NCI-H146 treated with DMSO at 0.1 percent for 48 hours (cell line): ENCODE measurements around the gene CD33.
"Not testable (repeated sequence)": the region's sequence is repeated elsewhere in the genome, so short reads cannot be mapped to it uniquely, and the experiment has no call there.

Experiments used
- DNase-seq: peaks from one replicate; lab custom pipeline; 2025; ENCODE audit not compliant: unreplicated experiment; lab: John Stamatoyannopoulos, UW

The CD33 gene

DNA sequence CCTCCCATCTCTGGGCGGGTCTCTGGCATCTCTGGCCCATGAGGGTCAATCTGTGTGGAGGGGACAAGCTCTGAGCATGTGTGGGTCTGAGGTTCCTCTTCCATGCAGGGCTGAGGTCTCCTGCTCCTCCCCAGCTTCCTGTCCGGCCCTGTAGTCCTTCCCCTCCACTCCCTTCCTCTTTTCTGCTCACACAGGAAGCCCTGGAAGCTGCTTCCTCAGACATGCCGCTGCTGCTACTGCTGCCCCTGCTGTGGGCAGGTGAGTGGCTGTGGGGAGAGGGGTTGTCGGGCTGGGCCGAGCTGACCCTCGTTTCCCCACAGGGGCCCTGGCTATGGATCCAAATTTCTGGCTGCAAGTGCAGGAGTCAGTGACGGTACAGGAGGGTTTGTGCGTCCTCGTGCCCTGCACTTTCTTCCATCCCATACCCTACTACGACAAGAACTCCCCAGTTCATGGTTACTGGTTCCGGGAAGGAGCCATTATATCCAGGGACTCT, at the start of gene CD33:
CD33 (plus strand) TSS at position 183 of the 496 bp plus-strand sequence; CDS start at position 222, 39 bp downstream.
- not testable (repeated sequence) for DNase-seq

- DNase-seq: no peak
These were observed 45.6 kb upstream of the CD33 start for GRCh38 chr19:51179256-51179655.

GRCh38 chr19:51181377-51181912, 43.4 kb upstream of the CD33 start:
- no peak for DNase-seq

- no peak for DNase-seq
These were observed 42.9 kb upstream of the CD33 start for GRCh38 chr19:51181913-51182419.

DNA sequence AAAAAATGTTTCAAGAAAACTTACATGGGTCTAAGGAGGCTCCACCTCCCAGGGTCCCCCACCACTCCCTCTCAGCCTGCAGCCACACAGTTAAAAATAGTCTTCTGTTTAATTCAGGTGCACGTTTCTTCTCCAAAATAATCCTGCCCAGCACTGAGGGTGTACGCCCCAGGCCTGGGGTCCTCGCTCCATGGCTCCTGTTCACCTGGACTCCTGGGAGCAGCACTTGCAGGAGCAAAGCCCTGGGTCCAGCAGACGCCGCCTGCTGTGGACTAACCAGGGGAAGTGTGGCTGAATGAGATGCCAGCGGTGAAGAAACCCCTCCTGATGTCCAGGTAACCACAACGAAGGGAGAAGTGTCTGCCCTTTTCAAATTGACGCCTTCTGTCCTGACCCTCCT, 41.3 kb upstream of the CD33 start:
- no peak for DNase-seq

GRCh38 chr19:51185069-51185867, 39.6 kb upstream of the CD33 start:
- DNase-seq: no peak

- DNase-seq: no peak
These were observed 39.0 kb upstream of the CD33 start for GRCh38 chr19:51185868-51186215.

DNA sequence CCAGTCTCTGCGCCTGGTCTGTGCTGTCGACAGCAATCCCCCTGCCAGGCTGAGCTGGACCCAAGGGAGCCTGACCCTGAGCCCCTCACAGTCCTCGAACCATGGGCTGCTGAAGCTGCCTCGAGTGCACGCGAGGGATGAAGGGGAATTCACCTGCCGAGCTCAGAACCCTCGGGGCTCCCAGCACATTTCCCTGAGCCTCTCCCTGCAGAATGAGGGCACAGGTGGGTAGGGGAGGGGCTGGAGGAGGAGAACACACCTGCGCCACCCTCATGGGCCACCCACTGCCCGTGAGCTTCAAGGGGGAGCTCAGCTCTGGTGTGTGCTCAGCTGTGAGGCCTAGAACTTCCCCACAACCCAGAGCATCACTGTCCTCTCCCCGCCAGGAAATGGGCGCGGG, 38.6 kb upstream of the CD33 start:
- DNase-seq: no peak

DNA sequence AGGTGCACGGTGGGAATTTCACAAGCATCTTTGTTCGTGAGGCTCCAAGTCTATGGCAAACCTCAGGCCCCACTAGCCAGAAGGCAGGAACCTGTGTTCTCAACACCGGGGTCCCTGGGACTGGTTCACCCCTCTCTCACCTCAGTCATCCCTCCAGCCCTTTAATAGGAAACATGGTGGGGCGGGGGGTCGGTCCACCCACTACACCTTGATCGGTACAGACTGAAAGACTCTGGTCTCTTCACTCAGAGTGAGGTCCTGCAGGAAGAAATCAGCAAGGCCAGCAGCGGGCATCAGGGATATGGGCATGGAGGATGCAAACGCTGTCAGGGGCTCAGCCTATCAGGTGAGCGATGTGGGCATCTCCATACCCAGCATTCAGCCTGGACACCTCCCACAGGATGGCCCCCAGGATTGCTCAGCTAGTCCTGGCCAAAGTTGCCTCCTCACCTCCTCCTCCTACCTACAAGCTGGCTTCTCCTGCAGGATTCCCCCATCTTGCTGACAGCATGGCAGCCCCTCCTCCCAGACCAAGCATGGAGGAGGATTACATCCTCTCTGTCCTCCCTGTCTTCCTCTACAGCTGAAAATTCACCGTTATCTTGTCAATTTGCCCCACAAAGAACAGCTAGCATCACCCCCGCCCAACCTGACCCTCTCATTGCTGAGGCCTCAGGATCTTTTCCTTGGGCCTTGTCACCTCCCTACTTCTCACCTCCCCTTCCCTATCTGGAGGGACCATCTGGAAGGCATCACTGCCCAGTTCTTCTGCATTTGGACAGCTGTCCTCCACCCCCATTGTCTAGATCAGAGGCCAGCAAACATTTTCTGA, 37.3 kb upstream of the CD33 start:
- no peak for DNase-seq

DNA sequence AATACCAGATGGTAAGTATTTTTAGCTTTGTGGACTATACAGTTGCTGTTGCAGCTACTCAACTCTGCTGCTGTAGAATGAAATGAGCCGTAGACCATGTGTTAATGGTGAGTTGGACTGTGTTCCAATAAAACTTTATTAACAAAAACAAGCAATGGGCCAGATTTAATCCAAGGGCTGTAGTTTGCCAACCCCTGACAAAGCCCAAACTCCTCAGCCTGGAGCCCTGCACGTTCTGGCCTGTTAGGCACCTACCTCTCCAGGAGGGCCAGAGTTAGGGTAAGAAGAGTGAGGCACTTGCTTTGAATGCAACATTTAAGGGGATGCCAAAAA, 36.7 kb upstream of the CD33 start:
- DNase-seq: no peak

GRCh38 chr19:51192689-51193088, 32.2 kb upstream of the CD33 start:
- no peak for DNase-seq

DNA sequence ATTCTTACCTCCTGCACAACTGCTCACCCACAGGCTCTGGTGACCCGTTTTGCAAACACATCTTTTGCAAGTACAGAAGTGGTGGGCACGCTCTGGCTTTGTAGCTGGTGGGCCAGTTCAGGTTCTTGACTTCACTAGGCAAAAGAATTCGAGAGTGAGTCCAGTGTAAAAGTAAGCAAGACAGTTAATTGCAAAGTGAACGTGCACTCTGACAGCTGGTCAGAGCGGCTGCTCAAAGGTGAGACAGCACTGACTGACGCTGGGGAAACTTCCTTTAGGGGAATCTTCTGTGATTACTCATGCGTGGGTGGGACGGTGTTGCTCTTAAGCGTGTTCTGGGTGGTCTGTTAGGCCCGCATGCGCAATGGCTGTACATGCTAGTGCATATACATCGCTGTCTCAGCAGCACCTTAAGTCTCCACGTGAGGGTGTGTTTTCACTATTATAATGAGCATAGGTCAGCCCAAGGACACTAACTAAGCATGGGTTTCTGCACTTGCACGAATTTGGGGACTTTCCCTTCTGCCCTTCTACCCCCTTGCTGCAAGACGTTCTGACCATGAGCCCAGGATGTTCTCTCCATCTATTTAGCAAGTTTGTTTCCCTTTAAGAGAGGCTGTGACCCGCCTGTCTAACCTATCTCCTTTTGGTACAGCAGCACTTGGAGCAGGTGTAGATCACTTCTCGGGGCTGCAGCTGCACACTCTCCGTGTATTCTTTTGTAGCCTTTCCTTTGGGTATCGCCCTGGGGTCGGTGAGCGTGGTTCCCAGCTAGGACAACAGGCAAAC, 30.2 kb upstream of the CD33 start:
- DNase-seq: no peak

DNA sequence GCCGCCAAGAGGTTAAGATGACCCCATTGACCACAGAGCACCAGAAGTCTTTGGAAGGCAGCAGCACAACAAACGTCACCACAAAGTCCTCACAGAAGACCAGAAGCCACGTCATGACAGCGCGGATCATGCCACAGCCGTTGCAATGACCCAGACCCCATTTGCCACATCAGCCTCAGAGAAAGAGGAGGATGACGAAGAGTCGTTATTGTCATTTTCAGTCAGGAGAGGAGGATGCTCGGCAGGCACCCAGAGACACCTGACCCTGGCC, 29.6 kb upstream of the CD33 start:
- no peak for DNase-seq

DNA sequence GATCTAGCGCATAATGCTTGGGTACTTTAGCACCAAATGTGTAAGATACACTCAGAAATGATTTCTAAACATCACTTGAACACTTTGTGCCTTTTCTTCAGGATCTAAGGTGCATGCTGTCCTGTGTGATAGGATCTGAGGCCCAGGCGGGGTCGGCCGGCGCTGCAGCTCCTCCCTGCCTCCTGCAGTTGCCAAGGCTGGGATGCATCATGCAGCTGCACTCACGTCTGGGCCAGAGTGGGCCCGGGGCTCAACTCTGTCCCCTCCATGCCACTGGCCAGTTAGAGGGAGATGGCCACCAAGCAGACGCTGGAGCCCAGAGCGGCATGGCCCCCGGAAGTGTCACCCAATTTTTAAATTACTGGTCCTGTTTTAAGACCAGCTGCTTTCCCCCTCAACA, 29.3 kb upstream of the CD33 start:
- no peak for DNase-seq

- no peak for DNase-seq
These were observed 28.7 kb upstream of the CD33 start for GRCh38 chr19:51196181-51196580.

- no peak for DNase-seq
These were observed 26.2 kb upstream of the CD33 start for GRCh38 chr19:51198641-51199040.

GRCh38 chr19:51200071-51200666, 24.7 kb upstream of the CD33 start:
- DNase-seq: no peak

- no peak for DNase-seq
These were observed 23.2 kb upstream of the CD33 start for GRCh38 chr19:51201712-51202111.

- DNase-seq: no peak
These were observed 21.0 kb upstream of the CD33 start for GRCh38 chr19:51203916-51204315.

- DNase-seq: no peak
These were observed 20.6 kb upstream of the CD33 start for GRCh38 chr19:51204321-51204720.

GRCh38 chr19:51207747-51208146, 17.1 kb upstream of the CD33 start:
- DNase-seq: no peak
